DMS53 treated with DMSO at 0.1 percent for 48 hours (cell line): ENCODE measurements around the gene ZIC4.

Source experiments
- DNase-seq: peaks from one replicate; lab custom pipeline; 2025; ENCODE audit not compliant: unreplicated experiment; lab: John Stamatoyannopoulos, UW

The ZIC4 gene

DNA sequence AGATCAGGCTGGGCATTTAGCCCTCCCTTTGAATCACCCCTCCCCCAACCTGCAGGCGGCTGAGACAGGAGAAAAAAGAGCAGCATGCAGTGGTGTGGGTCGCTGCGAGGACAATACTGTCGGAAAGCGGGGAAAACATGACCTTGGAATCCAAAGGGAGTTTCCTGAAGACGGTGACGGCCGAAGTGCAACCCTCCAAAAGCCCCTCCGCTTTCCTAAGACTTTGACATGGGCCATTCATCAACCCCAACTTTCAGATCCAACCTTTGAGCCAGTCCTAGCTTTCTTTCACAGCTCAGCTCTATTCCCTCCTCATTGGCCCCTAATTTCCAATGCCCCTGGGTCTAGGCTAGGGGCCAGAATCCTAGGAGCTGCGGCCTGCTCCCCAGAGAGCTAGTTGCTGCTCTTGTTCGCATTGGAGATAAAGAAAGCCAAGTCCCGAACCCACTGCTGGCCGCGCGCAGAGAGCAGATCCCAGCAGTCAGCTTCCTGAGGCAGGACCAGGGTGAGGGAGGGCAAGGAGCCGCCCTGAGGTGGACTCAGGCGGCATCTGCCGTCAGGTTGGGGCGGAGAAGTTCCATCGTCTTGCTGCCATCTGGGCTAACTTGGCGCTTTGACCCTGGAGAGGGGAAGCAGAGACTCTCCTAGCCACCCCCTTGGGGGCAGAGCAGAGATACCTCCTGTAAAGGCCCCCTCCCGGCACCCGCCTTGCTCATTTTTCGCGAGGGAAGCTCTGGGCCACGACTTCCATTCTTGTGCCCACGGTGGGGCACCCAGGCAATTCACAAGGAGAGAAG lies 914 bp downstream of the ZIC4 start:
- DNase-seq, result no peak

DNA sequence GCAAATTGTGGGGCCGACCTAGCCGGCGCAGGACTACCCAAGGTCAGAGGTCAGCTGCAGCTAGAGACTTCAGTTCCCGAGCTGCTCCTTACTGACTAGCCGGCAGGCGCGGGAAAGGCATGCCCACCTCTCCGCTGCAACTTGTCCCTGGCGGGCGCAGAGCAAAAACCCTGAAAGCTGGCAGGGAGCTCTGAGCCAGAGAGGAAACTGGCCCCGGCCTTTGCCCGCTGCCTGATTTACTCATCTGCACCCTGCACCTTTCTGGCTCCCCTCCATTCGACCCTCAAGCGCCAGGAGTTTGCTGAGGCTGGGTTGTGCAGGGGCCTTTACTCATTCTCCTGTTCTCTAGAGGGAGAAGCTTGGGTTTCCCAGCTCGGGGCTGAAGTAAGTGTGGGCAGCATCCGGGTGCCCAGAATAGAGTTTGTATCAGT lies 1.5 kb downstream of the ZIC4 start:
- no peak for DNase-seq

DNA sequence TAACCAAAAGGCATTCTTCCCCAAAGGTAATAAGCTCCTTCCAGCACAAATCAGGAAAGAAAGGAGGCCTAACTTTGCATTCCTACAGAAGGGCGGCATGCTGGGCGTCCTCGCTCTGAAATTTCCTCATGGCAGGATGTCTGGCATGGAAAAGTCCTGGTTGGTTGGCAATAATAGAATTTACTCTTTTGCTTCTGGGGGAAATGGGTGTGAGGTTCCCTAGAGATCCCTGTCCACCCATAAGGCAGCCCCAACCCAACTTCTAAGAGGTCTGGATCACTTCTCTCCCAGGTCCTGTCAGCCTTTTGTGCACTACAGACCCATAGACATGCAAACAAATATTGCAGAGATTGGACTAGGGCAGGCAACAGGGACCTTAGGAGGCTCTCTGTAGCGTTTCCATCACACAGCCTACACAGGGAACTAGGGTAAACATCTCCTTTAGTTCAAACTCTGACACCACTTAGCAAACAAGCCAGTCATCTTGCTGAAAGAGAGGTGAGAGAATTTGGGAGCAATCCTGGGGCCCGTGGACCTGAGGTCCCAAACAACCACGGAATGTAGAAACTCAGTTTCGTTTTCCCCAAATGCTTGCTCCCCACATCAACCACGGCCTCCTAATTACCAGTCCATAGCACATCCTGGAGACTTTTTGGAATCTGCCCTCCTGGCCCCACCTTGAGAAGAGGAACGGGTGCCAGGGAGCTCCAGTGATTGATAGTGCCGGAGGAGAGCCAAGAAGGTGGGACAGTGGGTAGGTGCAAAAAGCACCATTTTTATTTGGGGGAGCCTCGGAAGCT lies 2.1 kb downstream of the ZIC4 start:
- no peak for DNase-seq

DNA sequence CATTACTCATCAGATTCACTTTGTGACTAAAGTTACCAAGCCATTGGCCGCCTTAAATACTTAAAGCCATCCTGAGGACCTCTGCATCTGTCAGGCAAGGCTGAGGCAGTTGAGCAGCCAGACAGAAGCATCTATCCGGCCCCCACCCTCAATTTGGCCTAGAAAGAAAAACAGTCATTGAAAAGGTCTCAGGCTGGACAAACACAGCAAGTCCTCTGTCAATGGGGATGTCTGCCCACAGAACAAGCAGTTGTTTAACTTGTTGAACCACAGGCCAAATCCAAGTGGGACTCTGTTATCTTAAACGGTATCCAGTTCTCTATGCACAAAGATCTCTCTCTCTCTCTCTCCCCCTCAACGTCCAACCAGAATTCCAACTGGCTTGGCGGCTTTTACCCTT lies 2.8 kb downstream of the ZIC4 start:
- DNase-seq, result no peak

DNA sequence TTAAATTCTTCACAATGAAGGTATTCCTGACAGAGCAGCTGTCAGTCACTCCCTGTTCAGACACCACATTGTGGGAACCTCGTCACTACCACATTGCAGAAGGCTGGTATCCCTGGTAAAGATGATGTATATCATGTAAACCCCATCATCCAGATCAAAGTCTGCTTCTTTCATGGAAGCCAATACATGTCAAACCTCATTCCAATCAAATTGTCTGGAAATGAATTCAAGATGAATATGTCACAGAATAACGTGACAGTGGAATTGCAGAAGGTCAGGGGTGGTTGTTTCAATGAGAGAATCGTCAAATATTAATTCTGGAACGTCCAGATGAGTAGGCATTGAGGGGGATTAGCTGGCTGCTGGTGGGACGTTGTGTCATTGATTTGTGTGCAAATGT lies 4.2 kb downstream of the ZIC4 start:
- no peak for DNase-seq

DNA sequence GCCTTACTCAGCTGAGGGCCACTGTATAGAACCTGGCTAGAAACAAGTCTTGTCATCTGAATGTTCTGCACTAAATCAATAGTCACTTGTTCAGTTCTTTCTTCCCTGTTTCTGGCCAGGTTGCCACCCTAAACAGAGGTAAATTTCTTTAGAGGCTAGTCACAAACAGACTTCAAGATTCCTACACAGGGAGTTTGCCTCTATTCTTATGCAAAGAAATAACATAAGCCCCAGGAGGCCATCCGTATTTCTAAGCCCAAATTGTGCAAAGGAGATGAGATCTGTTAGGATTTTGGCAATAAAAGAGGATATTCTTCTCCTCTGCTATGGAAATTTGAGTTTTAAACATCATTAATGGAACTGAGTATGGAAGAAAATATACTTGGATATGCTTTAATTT lies 4.9 kb downstream of the ZIC4 start:
- no peak for DNase-seq

DNA sequence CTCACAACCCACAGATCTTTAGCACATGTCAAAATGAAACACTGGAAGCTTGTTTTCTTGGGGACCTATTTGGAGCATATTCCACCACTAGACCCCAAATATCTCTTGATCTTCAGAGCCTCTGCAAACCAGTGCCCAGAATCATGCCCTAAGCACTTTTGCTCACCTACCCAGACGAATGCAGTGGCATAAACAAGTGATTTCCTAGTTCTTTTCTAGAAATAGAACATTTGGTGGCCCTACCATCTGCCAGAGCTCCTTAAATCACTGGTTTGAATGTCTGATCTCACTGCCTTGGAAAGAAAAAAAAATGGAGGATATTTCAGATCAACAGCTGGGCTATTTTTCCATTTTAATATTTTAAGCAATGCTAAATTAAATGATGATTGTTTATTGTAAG lies 5.3 kb downstream of the ZIC4 start:
- no peak for DNase-seq

DNA sequence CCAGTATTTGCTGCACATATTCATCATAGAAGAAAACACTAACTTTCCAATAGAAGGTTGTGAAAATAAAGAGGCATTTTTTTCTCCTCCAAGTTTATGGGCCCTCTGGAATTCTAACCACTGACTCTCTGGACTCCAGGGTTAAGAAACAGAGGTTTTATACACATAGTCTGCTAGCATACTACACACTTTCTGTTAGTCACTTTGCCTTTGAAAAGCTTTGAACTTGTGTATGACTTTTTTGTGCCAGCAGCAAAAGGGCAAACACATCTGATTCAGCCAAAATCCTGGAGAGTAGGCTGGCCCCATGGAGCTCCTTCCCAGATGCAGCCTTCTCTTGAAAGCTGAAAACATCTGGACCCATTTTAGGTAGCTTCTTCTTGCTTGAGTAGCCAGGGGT lies 6.2 kb downstream of the ZIC4 start:
- no peak for DNase-seq

DNA sequence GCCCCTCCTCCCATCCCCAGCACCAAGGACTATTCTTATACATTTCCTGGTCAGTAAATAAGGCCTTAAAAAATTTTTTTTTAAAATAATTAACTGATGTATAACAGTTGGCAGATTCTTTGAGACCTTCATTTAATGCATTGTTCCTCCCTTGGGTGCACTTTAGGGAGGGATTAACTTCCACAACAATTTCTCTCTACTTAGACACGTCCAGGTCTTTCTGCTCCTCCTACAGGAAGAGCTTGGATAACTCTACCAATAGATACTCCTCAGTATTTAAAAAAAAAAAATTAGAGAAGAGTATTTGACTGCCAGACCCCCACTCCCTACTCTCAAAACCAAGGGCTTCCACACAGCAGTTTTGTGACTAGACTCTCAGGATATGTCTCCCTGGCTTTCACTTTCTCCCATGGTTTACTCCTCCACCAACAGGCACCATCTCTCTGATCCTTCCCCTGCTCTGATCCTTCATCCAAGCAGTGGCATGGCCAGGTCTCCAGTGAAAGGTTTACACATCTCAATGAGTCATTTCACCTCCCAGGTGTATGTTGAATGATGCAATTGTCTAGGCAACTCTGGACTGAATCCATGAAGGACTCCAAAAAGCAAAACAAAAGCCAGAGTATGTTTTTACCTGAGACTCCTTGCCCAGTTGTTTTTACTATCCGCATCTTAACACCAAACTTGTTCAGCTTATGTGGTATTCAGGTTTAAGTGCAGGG lies 7.4 kb downstream of the ZIC4 start:
- peak; percentile 60 for DNase-seq

DNA sequence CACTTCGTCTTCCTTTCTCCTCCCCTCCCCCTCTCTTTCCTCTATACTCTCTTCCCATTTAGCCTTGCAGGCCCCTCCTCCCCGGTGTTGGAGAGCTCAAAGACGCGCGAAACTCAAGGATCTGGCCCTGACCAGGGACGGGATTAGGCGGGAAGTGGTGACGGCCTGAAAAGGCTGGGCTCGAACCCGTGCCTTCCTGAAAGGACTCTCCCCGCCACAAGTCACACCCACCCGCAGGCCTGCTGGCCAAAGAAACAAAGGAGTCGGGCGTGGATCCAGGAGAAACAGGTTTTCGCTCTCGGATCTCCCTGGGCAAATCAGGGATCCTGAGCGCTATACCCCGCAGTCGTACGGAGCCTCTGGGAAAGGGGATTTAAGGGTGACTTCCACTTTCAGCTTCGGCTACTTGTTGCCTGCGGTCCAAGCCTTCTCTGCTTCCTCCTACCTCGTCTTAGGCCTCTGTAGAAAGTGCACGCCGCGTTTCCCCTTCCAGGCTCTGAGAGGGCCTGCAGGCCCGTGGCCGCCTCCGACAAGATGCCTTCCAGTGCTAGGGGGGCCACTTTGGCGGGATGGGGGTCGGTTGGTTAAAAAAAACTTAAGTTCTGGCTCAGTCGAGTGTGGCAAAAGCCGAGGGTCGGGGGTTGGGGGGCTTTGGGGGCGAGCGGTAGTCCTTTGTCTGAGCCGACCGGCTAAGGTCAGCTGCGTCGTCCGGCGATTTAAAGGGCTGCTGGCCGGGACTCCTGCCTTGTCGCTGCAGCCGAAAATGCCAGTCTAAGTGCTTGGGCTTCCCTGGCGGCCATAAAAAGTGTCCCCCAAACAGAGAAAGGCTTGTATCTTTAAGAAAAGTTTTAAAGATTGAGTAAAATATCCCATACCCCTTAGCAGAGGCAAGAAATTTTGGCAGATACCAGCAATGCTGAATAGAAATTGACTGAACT lies 8.2 kb downstream of the ZIC4 start:
- no peak for DNase-seq

DNA sequence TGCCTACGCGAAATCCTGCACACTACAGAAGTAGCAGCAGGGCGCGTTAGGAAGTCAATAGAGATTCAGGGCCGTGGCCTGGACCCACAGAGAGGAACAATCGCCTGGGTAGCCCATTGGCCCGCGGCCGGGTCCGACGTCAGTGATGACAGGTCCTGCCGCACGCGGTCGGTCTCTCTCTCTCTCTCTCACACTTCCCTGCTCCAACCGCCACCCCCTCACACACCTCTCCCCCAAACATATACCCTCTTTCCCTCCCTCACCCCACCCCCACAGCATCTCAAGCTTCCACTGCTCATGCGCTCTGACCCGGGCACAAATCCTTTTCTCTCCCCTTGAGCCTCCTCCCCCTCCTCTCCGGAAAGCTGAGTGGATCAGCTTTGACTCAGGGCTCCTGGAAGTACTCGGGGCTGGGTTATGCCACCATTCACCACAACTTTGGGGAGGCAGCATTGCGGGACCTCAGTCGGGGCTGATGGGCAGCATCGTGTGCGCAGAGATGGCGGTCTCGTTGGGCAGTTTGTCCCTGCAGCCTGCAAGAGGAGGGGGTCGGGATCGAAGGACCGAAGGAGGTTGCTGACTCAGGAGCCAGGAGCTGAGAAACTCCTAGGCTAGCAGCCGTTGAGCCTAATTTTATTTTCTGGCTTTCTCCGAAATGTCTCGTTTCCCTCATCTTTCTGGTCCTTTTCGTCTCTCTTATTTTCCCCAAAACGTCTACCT lies 9.0 kb downstream of the ZIC4 start:
- no peak for DNase-seq

DNA sequence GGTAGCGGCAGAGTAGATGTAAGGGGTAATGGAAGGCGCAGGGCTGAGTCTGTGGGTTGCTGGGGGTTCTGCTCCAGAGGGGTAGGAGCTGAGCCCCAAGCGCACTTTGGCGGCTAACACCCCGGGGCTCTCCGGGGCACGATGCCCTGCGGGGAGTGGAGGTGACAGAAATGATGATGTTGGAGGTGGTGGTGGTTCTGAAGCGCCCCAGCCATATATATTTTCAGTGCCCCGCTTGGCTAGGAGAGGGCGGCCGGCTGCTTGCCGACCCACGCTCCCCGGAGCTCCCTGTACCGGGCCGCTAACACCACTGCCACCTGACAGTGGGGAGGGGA lies 9.7 kb downstream of the ZIC4 start:
- DNase-seq, result no peak

DNA sequence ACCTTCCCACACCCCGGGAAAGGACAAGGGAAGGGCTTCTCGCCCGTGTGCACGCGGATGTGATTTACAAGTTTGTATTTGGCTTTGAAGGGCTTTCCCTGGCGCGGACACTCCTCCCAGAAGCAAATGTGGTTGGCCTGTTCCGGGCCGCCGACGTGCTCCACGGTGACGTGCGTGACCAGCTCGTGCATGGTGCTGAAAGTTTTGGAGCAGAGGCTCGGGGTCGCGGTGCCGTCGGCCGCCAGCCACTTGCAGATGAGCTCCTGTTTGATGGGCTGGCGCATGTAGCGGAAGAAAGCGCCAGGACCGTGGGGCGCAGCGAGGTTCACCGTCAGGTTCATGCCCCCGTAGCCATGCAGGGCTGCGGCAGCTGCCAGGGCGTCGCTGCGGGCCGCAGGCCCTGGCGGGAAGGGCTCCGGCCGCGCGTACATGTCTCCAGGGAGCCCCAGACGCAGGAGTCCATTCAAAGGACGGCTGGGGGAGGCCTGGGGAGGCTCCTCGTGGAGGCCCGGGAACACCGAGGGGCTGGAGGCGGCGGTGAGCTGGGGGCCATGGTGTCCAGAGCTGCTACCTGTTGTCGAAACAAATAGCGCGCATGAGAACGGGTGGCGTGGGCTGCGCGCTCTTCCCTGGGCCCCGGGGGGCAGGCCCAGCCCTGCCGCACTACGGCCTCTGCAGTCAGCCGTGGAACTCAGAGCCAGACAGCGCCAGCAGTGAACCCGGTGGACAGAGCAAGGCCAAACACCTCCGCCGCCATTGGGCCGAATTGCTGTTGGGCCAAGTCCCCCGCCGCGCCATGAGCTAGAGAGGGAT lies 10.2 kb downstream of the ZIC4 start:
- DNase-seq, result no peak

DNA sequence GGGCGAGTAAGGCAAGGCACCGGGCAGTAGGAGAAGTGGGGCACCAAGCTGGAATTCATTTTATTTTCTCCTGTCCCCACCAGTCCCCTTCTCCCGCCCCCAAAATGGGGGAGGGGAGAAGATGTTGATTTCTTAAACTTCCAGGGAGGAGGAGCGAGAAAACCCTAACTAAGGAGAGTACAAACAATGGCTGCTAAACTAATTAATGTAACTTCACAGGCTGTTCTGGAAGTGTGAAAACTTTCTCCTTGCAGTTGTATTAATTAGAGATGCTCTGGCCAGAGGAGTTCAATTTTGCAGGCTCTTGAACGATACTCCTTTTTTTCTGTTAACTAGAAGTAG lies 11.5 kb downstream of the ZIC4 start:
- no peak for DNase-seq

DNA sequence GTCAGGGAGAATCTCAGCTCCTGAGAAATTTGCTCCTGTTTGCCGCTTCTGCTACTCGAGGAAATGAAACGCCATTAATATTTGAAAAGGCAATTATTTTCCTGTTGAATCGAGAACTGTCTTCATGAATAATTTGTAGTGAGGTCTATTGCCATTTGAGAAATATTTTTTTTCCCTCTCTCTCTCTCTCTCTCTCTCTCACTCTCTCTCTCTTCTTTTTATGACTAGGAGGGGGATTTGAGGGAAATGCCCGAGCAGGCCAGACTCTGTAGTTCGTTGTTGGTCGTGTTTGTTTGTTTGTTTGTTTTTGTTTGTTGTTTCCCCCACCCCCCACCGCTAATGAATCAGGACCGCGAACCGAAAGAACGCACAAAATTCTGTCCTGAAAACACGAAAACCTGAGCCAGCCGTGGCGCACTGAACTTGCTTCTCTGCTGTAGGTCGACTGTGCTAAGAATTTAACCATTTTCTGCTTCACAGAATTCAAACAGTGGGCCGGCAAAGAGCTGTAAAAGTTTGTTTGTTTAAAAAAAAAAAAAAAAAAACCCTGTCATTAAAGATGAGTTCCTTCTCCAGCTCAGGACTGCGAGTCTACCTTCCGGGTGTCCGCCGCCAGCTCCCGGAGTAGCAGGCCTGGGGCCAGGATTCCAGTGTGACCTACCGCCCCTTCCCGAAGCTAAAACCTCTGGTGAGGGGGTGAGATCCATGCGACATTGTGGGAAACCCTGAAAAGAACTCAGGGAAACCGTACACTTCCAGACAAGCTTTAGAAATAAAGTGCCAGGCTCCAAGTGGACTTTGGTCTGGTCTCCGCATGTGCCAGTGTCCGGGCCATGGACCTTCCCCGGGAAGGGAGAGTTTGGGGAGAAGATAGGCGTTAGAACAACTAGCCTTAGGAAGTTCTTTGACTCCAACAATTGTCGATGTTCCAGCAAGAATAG lies 12.1 kb downstream of the ZIC4 start:
- DNase-seq, result no peak

DNA sequence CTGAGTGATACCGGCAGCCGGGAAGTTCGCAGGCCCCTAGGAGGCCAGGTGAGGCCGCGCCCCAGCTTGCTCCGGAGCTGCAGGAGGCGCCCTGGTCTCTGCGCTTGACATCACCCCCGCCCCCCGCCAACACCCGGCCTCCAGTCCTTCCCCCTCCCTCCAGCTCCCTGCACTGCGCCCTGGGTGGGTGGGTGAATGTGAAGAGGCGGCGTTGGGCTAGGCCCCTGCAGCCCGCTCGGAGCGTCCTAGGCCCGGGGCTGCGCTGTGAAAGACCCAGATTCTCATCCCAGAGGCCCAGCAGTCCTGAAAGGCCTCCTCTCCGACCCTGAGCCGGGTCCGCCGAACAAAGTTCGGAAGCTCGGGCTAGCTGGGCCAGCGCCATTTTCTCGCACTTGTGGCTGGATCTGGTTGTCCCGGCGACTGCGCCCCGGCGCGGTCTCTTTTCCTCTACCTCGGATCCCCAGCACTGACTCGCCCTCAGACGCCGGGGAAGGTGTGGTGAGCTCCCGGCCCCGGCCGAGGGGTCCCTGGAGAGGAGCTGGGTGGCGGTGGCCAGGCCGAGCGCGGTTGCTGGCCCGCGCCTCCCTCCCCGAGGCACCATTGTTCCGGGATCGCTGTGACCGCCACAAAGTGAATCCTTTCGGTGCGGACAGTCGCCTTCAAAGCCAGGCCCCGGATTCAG lies 12.9 kb downstream of the ZIC4 start:
- DNase-seq, result no peak

DNA sequence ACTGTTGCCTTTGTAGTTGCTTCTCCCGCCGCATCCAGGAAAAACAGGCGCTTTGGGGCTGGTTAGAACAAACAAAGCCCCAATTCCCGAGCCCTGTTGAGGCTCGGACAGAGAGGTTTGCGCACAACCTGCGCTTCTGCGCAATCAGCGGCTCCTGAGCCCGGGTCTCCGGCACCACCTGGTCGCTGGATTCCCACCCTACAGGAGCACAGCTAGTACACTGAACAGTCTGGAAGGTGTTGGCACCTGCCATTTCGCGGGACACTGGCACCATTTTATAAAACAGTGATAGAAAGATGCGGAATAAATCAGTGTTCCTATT lies 13.8 kb downstream of the ZIC4 start:
- no peak for DNase-seq
